Measurements from ENCODE around the gene CNPY1. TPM values are rescaled to one million over a fixed set of nuclear protein-coding genes. Genes with fewer than 3 reads are reported as not detected.

Gene CNPY1
- polyA plus RNA-seq, 1 experiment, result not detected

GRCh38 chr7:155455132-155455693 lies 91.1 kb downstream of the CNPY1 start:
- DNase-seq (ENCODE audit: low read depth, low spot score), result no peak
- H3K27ac ChIP-seq (ENCODE audit: low read depth, low read length), result no peak overlapping the region
- H3K4me3 ChIP-seq (ENCODE audit: low read depth, low read length), result no peak overlapping the region
- ChIA-PET POLR2A (no interaction called here), CTCF (no interaction called here)
- peaks cover 10% of the 10 kb centered on the region; the same call in 1 of the 2 replicates for H3K9me3 ChIP-seq (ENCODE audit: control insufficient read depth, insufficient read depth, low read length)
- TF ChIP-seq CTCF (IDR thresholded peaks at IDR 0.05; ENCODE audit: low read depth, low read length), result no peak
- H3K27me3 ChIP-seq (ENCODE audit: control insufficient read depth, insufficient read depth, low read length), result peaks cover 77% of the 10 kb centered on the region

GRCh38 chr7:155454183-155455112 lies 91.9 kb downstream of the CNPY1 start:
- CTCF ChIA-PET, result no interaction called here
- TF ChIP-seq CTCF (IDR thresholded peaks at IDR 0.05; ENCODE audit: low read depth, low read length), result no peak
- H3K9me3 ChIP-seq (ENCODE audit: control insufficient read depth, insufficient read depth, low read length), result peaks cover 8% of the 10 kb centered on the region; the same call in 1 of the 2 replicates
- POLR2A ChIA-PET, result no interaction called here
- no peak overlapping the region for H3K4me3 ChIP-seq (ENCODE audit: low read depth, low read length)
- no peak overlapping the region for H3K27ac ChIP-seq (ENCODE audit: low read depth, low read length)
- DNase-seq (ENCODE audit: low read depth, low spot score), result no peak
- H3K27me3 ChIP-seq (ENCODE audit: control insufficient read depth, insufficient read depth, low read length), result peaks cover 76% of the 10 kb centered on the region

- no peak overlapping the region for H3K4me3 ChIP-seq (ENCODE audit: low read depth, low read length)
- TF ChIP-seq CTCF (IDR thresholded peaks at IDR 0.05; ENCODE audit: low read depth, low read length), result no peak
- peaks cover 6% of the 10 kb centered on the region; the same call in 1 of the 2 replicates for H3K9me3 ChIP-seq (ENCODE audit: control insufficient read depth, insufficient read depth, low read length)
- CTCF ChIA-PET, result no interaction called here
- no peak overlapping the region for H3K27ac ChIP-seq (ENCODE audit: low read depth, low read length)
- DNase-seq (ENCODE audit: low read depth, low spot score), result no peak
- H3K27me3 ChIP-seq (ENCODE audit: control insufficient read depth, insufficient read depth, low read length), result peaks cover 79% of the 10 kb centered on the region
- POLR2A ChIA-PET, result no interaction called here
These were observed 92.8 kb downstream of the CNPY1 start for GRCh38 chr7:155453296-155454182.

- ChIA-PET POLR2A (no interaction called here), CTCF (no interaction called here)
- Histone ChIP-seq H3K4me3 (ENCODE audit: low read depth, low read length) (no peak overlapping the region), H3K27me3 (ENCODE audit: control insufficient read depth, insufficient read depth, low read length) (peaks cover 87% of the 10 kb centered on the region), H3K27ac (ENCODE audit: low read depth, low read length) (no peak overlapping the region), H3K9me3 (ENCODE audit: control insufficient read depth, insufficient read depth, low read length) (peaks cover 6% of the 10 kb centered on the region; the same call in 1 of the 2 replicates)
- DNase-seq (ENCODE audit: low read depth, low spot score), result no peak
- TF ChIP-seq CTCF (IDR thresholded peaks at IDR 0.05; ENCODE audit: low read depth, low read length), result no peak
These were observed 93.7 kb downstream of the CNPY1 start for GRCh38 chr7:155452505-155453295.

Measured in AG04450 (cell line).